Astrocyte of the cerebellum (primary cell): ENCODE data around the gene SCN4A.

Experiments used
- DNase-seq: peaks from one replicate; pipeline ENCODE4 v3.0.0-alpha.2; 2011; ENCODE audit warnings: low read depth
- H3K4me3 ChIP-seq: 2 replicates; pipeline ENCODE4 v1.5.1; 2011; ENCODE audit warnings: mild to moderate bottlenecking, low read depth, low read length, moderate library complexity
- CTCF ChIP-seq: IDR thresholded peaks from 2 replicates; pipeline ENCODE4 v1.5.1; 2012; ENCODE audit warnings: low read length, low read depth, moderate library complexity, mild to moderate bottlenecking; ENCODE audit errors: missing control alignments
- in situ Hi-C: cut with HindIII; loops from 2 replicates; pipeline ENCODE4 v1.10.0; 2017; ENCODE audit warnings: low sequenced_read_pairs

Gene SCN4A

GRCh38 chr17:63998050-63998720, 25.5 kb upstream of the SCN4A start, which contains the start of gene PRR29:
Gene PRR29, plus strand, starts transcription at chr17:63998351. Its CDS starts 14 bp downstream, at chr17:63998365.
- DNase-seq, result no peak
- in situ Hi-C loops, result no loop called here
- H3K4me3 ChIP-seq, result peak within 1 kb of the TSS; percentile 57
- no peak for TF ChIP-seq CTCF

- TF ChIP-seq CTCF, result no peak
- DNase-seq, result no peak
- in situ Hi-C loops, result no loop called here
- H3K4me3 ChIP-seq, result peak overlapping the region; percentile 57
Observed at GRCh38 chr17:63997341-63998048, 24.8 kb upstream of the SCN4A start.

- no peak for TF ChIP-seq CTCF
- no peak for DNase-seq
- in situ Hi-C loops, result no loop called here
- no peak overlapping the region for H3K4me3 ChIP-seq
Observed at GRCh38 chr17:63996430-63997182, 23.9 kb upstream of the SCN4A start.

- in situ Hi-C loops, result no loop called here
- no peak for DNase-seq
- TF ChIP-seq CTCF, result no peak
- no peak overlapping the region for H3K4me3 ChIP-seq
Observed at GRCh38 chr17:63995626-63996025, 22.9 kb upstream of the SCN4A start.

GRCh38 chr17:63993368-63993985, 20.8 kb upstream of the SCN4A start:
- H3K4me3 ChIP-seq, result no peak overlapping the region
- TF ChIP-seq CTCF, result no peak
- no peak for DNase-seq
- in situ Hi-C loops, result no loop called here

GRCh38 chr17:63991611-63992010, 18.9 kb upstream of the SCN4A start:
- DNase-seq, result no peak
- no peak for TF ChIP-seq CTCF
- in situ Hi-C loops, result no loop called here
- H3K4me3 ChIP-seq, result no peak overlapping the region
